Stimulated activated CD4-positive, alpha-beta T cell treated with anti-CD3 and anti-CD28 coated beads, Interleukin-1b, Interleukin-23, amount 100 ng/mL, for 48 hours (primary cell): Measurements from ENCODE around the gene RNF146.
"Not testable (repeated sequence)": the region's sequence is repeated elsewhere in the genome, so short reads cannot be mapped to it uniquely, and the experiment has no call there.

Experiments
- DNase-seq: peaks from one replicate; pipeline ENCODE4 v3.0.0-alpha.2; 2020

The RNF146 gene, protein sequence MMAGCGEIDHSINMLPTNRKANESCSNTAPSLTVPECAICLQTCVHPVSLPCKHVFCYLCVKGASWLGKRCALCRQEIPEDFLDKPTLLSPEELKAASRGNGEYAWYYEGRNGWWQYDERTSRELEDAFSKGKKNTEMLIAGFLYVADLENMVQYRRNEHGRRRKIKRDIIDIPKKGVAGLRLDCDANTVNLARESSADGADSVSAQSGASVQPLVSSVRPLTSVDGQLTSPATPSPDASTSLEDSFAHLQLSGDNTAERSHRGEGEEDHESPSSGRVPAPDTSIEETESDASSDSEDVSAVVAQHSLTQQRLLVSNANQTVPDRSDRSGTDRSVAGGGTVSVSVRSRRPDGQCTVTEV

DNA sequence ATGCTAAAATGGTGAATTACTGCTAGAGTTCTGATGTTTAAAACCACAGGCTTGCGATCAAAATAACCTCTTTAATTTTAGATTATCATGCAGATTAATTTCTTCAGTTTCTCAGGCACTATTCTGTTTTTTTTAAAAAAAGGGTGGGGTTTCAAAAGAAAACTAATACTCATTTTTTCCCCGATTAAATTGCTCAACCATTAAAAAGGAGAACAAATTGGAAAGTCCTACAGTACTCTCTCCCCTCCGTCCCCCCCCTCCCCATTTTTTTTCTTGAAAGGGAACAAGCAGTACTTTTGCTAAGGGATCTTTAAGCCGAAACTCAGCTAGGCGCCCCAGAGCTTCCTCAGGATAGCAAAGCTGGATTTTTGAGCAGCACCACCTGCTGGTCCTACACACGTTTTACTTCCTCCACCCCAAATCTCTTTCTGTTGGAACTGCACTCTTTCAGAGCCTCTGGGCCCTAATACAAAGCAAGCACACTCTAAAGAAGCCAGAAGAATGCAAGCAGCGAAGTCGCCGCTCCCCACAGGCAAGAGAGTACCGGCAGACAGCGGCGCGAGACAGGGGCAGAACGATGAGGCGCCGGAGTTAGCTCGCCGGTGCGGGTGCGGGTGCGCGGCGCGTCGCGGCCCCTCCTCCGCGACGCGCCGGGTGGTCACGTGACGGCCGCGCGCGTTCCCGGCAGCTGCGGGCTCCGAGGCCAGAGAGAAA lies at the start of gene RNF146:
RNF146 (plus strand) TSS at position 687 of the 714 bp plus-strand sequence. CDS start 13,475 bp downstream, outside the sequence.
- peak; percentile 60 for DNase-seq

DNA sequence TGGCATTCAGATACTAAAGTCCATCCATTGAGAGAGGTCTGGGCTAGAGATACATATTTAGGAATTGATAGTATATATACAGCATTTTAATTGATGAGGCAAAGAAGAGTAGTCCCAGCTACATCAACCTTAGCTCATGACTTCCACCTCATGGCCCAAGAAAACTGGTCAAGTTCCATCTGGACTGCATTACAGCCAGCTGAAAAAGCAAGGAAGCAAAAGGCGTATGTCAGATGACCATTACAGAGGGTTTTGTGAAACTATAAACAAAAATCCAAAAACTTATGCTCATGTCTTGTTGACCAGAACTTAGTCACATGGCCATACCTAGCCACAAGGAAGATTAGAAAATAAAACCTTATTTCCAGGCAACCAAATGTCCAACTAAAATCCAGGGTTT lies 46.8 kb upstream of the RNF146 start:
- no peak for DNase-seq

DNA sequence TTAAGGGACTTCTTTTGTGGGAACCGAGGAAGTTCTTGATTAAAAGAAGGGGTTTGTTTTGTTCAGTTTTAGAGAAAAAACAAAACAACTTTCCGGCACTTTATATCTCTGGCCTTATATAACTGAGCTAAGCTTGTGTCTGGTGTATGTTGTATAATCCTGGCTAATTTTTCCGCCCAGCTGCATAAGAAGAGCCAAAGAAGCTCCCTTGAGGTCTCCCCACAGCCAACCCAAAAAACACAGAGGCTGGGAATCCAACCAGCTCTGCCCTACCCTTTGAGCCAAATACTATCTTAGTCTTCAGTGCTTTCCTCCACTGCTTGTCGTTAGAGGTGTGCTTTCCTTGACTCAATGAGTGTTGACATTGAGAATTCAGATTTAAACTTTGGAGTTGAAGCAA lies 45.5 kb upstream of the RNF146 start:
- DNase-seq = no peak

DNA sequence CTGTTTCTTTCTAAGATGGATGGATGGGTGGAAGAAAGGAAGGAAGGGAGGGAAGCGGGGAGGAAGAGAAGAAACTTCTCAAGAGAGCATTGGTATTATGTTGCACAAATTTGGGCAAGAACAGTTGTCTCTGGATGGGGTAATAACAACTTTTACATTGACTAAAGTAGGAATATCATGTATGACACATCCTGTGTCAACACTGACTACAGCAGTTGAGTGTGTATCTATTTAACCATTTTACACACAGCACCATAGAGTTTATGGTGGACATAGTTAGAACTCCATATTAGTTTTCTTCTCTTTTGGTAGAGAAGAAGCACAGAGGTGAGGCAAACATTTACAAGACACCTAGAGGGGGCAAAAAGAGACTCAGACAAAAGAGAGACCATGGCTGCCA lies 44.2 kb upstream of the RNF146 start:
- no peak for DNase-seq

DNA sequence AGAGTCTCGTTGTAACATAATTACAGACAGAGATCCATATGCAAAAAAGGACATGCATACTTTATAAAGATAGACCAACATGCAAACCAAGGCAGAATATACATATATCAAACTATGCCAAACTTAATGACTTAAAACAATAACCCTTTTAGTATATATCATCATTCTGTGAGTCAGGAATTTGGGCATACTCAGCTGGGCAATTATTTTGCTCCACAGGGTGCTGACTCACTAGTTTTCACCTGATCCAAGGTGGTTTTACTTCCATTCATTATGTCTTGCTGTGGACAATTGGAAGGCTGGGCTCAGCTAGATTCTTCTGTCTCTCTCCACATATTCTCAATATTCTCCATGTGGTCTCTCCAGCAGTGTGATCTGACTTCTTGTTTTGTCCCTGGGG lies 41.2 kb upstream of the RNF146 start:
- no peak for DNase-seq

DNA sequence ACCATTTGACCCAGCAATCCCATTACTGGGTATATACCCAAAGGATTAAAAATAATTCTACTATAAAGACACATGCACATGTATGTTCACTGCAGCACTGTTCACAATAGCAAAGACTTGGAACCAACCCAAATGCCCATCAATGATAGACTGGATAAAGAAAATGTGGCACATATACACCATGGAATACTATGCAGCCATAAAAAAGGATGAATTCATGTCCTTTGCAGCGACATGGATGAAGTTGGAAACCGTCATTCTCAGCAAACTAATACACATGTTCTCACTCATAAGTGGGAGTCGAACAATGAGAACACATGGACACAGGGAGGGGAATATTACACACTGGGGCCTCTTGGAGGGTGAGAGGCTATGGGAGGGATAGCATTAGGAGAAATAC lies 32.8 kb upstream of the RNF146 start:
- DNase-seq = not testable (repeated sequence)

DNA sequence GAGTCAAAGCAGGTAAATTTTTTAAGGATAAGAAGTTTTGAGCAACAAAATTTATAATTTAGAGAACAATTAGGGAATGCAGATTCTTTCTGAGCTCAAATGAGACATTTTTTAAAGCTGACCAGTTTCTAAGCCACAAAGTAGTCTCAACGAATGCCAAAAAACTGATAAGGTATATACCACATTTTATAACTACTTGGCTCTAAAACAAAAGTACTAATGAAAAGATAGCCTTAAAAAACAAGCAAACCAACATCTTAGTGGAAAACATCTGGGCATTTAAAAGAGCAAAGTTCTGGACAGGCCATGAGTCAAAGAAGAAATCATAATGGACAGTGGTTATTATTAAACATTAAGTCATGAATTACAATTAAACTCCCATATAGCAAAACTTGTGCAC lies 23.2 kb upstream of the RNF146 start:
- DNase-seq = no peak

DNA sequence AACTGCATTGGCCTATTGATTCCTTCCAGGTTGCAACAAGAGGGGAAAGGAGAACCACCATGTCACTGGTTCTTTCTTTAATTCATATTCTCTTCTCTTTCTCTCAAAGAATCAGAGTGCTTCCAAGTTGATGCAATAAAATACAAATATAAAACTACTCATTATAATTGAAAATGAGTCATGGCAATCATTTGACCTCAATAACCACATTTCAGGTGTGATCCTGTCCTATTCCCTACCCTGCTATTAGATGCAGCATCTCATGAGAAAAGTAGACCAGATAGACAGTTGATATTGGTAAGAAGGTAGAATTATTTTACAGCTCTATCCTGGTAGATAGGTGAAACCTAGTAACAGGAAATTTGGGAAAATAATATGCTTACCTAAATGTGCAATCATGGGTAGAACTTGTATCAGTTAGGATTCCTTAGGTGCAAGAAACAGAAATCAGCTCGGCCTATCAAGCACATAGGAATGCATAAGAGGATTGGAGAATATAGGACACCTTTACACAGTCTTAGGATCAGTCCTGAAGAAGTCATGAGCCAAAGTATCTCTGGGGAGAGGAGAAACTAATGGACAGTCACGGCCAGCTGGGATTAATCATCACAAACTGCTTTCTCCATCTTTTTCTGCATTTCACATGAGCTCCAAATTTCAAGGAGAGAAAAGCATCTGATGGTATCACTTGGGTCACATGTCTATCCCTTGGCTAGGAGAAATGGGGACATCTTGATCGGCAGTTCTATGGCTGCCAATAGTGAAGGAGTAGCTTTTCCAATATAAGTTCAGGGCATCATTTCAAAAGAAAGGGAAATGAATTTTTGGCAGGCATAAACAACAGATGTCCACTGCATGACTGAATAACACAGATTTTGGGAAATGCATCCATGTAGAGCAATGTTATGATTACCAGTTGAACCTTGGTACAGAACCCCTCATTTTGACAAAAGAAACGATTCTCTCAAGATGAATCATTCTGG lies 19.3 kb upstream of the RNF146 start:
- DNase-seq = no peak

DNA sequence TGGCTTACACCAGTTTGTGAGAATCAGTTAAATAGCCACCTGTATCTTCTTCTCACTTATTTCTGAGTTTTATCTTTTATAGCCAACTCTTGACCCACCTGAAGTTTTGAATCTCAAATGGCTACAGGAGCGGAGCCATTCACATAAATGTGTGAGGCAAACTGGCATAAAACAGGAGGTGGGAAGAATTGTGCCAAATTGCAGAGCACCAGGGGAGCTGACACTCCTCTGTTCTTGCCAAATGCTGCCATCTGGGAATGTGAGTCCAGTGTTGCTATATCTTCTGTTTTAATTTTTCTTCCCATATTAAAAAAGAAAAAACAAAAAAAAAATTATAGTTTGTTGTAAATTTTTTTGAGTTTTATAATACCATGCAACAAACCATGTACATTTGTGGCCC lies 17.0 kb upstream of the RNF146 start:
- DNase-seq = no peak

DNA sequence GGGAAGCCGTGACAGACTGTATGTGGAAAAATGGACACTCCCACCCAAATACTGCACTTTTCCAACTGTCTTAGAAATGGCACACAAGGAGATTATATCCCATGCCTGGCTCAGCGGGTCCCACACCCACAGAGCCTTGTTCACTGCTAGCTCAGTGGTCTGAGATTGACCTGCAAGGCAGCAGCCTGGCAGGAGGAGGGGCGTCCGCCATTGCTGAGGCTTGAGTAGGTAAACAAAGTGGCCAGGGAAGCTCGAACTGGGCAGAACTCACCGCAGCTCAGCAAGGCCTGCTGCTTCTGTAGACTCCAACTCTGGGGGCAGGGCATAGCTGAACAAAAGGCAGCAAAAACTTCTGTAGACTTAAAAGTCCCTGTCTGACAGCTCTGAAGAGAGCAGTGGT lies 11.4 kb upstream of the RNF146 start:
- DNase-seq = no peak

DNA sequence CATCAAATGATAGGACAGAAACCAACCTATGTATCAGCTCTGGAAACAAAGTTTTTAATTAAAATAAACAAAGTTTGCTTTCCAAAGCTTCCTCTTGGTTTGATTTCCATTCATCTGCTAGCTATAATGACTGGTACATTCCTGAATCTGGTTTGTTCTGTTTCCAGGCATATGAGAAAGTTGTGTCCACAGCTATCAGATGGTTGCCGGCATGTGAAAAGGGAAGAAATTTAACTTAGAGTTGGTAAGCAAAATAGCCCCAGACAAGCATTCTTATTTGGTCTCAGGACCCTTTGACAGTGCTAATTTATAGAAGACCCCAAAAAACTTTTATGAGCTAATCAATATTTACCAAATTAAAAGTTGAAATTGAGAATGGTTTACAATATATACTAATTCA lies 3.8 kb upstream of the RNF146 start:
- DNase-seq = no peak

DNA sequence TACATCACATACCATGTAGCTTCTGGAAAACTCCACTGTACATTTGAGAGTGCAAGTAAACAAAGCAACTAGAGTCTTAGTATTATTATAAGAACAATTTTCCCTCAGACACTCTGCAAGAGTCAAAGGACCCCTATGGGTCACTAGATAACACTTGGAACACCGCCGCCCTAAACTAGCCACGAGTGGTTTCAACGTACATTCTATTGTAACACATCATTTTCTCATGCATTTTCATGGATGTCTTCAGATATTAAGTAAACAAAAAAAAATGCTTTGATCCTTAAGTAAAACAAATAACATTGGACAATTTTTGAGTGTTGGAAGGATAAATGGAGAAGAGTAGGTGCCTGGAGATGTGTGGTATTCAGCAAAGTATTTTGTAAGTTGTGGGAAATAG lies 3.2 kb upstream of the RNF146 start:
- DNase-seq = no peak

DNA sequence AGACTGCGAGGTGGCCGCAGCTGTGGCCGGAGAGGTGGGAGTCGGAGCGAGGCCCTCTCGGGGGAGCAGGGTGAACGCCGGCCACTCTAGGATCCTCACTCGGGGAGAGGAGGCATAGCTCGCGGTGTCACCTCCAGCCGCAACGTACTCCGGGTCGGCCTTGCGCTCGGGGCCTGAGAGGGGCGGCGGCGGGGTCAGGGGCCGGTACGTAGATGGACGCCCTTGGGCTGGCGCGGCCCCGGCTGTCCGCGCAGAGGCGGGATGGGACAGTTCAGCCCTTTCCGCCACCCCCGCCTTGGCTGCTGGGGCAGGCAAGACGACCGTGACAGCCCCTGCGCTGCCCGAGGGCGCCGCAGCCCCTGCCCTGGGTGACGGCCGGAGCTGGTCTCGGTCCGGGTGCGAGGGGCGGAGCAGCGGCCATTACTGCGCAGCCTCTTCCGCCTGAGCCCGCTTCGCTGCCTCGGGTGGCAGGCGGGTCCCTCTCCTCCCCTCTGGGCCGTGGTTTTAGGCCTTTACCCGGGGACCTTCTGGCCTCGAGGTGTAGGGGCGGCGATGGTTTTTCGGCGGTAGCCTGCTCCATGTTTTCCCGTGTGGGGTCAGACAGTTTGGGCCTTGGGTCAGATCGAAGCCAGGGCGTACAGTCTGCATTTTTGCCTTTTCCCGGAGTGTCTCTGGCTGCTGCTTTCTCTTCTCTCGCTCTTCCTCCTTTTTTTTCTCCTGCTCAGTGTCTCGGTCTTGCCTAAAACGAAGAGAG lies 405 bp downstream of the RNF146 start:
- peak; percentile 38 for DNase-seq

DNA sequence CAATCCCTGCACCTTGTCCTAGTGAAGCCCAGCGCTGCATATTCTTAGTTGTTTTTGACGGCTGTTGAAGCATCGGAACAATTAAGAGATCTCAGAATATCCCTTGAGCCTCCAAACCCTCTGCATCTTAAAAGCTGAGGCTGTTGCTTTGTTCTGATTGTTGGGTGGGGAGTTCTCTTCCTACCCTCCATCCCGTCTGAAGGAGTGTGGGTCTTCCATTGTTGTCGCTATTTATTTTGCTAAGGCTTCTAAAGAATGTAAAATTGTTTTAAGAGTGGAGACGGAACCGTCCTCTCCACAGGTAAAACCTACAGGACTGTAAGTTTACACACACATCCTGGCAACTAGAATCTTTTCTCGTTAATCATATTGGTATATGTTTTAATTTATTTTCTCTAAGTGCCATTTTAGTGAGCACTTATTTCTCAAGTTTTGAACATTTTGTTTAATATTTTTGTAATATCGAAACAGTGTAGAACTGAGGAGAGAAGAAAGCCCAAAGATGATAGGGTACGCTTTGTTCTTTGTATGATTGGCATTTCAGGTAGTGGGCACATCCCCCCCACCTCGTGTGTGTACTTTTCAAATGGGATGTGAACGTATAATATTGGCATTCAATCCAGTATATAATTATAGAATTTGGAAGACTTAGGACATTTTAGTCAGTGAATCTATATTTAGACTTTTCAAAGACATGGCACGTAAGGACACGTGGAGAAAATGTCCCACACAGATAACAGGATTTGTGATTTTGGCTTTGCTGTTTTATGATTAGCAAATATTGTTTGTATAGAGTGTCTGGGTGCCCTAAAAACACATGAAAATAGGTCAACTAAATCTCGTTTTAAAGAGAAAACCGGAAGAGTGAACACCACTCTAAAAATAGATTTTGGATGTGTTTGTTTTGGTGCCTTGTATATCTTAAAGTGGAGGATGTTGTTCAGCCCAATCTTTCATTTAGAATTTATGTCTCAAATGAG lies 1.3 kb downstream of the RNF146 start:
- no peak for DNase-seq

DNA sequence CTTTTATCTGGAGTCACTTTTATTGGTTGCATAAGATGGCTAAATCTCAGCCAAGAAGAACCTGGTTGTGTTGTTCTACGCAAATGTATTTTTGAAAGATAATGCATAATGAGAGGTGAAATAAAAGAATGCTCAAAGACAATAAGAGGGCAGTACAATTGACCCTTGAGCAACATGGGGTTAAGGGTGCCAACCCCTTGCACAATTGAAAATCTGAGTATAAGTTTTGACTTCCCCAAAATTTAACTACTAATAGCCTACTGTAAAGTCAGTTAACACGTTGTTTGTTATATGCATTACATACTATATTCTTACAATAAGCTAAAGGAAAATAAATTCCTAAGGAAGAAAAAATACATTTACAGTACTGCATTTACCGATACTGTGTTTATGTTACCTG lies 5.9 kb downstream of the RNF146 start:
- no peak for DNase-seq

DNA sequence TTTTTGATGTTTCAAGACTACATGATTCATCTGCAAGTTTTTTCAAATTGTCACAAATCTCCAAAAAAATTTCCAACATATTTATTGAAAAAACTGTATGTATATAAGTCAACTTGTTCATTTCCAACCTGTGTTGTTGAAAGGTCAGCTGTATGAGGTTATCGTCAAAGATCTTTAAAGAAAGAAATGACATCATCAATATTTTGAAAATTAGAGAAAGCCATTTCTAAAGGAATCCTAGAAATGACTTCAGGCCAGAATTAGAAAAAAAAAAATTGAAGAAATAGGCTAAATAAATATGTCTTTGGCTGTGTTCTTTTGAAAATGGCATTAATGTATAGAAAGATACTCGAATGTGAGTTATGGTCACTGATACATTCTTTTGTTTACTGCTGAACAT lies 6.8 kb downstream of the RNF146 start:
- DNase-seq = no peak

DNA sequence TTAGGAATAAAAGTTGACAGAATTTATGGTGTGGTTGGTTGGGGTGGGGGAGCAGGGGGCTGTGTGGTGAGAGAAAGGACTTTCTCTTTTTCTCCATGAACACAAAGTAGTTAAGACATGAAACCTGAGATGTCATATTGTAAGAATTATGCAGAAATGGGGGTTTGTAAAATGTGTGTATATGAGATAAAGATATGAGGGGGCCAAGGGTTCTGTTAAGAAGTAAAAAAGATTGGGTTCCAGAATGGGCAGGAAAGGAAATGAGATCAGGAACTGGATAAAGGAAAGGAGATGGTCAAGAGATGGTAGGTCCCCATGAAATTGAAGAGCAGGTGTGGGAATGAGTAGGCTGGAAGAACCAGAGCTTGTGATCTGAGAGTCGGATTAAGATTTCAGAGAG lies 9.7 kb downstream of the RNF146 start:
- no peak for DNase-seq

DNA sequence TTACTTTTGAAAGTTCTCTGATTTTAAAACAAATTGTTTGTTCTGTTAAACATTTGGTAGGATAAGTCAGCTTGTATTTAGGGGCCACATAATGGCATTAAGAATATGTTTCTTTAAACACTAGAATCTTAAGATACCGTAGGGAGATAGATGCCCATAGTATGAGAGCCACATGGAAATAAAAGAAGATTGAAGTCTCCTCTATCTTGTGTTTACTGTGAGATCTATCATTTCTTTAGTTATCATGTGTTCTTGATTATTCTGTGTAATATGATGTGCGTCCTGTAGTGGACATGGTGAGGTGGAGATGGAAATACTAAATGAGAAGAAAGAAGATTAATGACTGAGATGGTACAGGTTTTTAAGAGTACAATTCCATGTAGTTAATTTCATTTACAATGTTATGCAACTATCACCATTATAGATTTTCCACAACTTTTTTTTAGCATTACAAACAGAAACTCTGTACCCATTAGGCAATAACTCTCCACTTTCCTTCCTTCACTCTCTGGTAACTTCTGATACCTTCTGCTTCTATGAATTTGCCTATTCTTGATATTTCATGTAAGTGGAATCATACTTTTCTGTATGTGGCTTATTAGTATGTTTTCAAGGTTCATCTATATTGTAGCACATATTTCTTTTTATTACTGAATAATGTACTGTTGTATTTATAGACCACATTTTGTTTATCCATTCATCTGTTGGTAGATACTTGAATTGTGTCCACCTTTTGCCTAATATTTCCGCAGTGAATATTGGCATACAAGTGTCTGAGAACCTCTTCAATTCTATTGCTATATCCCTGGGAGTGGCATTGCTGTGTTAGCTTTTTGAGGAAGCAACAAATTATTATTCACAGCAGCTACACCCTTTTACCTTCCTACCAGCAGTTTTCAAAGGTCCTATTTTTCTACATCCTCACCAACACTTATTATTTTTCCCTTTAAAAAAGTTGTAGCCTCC lies 11.5 kb downstream of the RNF146 start:
- DNase-seq = no peak

DNA sequence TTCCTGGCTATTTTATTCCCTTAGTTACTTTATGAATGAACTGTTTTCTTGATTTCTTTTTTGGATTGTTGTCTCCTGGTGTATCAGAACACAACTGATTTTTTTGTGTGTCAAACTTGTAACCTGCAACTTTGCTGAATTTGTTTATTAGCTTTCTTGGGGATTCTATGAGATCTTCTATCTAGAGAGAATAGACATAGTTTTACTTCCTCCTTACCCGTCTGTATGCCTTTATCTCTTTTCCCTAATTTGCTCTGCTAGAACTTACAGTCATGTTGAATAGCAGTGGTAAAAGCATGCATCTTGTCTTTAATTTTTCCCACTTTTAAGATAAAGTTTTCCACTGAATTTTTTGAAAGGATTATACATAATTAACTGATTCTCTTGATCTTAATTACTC lies 13.2 kb downstream of the RNF146 start:
- no peak for DNase-seq

DNA sequence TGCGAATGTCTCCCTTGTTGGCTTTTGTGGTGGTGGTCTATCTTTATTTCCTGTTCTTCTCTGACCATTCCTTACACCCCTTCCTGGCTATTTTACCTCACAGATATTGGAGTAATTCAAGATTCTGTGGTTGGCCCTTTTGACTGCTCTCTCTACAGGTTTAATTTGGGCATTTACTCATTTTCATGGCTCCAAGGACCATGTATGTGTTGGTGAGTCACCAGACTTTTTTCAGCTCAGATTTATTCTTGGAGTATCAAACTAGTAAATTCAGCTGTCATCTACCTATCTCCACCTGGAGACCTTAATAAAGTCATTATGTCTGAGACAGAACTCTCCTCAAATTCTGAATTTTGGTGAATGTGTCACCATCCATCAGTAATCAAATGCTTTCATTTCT lies 15.5 kb downstream of the RNF146 start:
- DNase-seq = no peak
